Mucosa of descending colon (tissue), 3 donors: ENCODE data around the gene IRF8. TPM values are rescaled to one million over a fixed set of nuclear protein-coding genes. Genes with fewer than 3 reads are reported as not detected.

ENCODE experiments used
- ATAC-seq: fragments of 200-7000 bp; cut with Tn5 transposase; one replicate; pipeline ENCODE4 v1.9.1; 2020; ENCODE audit warnings: mild to moderate bottlenecking, moderate library complexity
- DNase-seq, 3 donors: peaks; one replicate each; pipeline ENCODE4 v3.0.0-alpha.2; 2020
- H3K36me3 ChIP-seq: fragments of 200-600 bp; one replicate; pipeline ENCODE4 v1.8.0; 2021; ENCODE audit warnings: low read depth, mild to moderate bottlenecking
- H3K4me1 ChIP-seq: fragments of 200-600 bp; one replicate; pipeline ENCODE4 v1.8.0; 2021; ENCODE audit warnings: low read depth, mild to moderate bottlenecking
- H3K4me3 ChIP-seq: fragments of 200-600 bp; one replicate; pipeline ENCODE4 v1.8.0; 2021; ENCODE audit warnings: mild to moderate bottlenecking
- H3K9me3 ChIP-seq: fragments of 200-600 bp; one replicate; pipeline ENCODE4 v1.8.0; 2021; ENCODE audit warnings: mild to moderate bottlenecking
- intact Hi-C, 2 donors: fragments of 100-400 bp; cut with DNase I in 1 of 2; cut with micrococcal nuclease in 1 of 2; formaldehyde crosslinking; loops; one replicate each; pipeline versions ENCODE4 v1.11.0 to v1.11.1; 2022; cut with DNase I, micrococcal nuclease
- total RNA-seq, 3 donors: library from RNA; stranded (reverse); fragmentation: NEBNext Ultra II Directional in 2 of 3; extraction: Animal tissue kit (Norgen Biotek cat#: 25700) in 2 of 3; gene quantifications; one replicate each; pipeline versions ENCODE4 v1.2.1 to v1.2.4, GENCODE V29; 2021 to 2023
- TF ChIP-seq, protein P1 (sequence below): fragments of 200-600 bp; IDR thresholded peaks from one replicate; pipeline ENCODE4 v1.8.0; 2022; ENCODE audit warnings: antibody characterized with exemption, mild to moderate bottlenecking
- donor health status: DM: no; HTN: no; CAD: no; lungs with moderate emphysema.
- donor health status: DM: no; HTN: no; CAD: no.
- donor health status: DM: no; HTN: yes; CAD: no.

IRF8 gene
- total RNA-seq, 3 donors from 2014 or later = 28.8 to 55.8 (median 36.5) TPM

DNA sequence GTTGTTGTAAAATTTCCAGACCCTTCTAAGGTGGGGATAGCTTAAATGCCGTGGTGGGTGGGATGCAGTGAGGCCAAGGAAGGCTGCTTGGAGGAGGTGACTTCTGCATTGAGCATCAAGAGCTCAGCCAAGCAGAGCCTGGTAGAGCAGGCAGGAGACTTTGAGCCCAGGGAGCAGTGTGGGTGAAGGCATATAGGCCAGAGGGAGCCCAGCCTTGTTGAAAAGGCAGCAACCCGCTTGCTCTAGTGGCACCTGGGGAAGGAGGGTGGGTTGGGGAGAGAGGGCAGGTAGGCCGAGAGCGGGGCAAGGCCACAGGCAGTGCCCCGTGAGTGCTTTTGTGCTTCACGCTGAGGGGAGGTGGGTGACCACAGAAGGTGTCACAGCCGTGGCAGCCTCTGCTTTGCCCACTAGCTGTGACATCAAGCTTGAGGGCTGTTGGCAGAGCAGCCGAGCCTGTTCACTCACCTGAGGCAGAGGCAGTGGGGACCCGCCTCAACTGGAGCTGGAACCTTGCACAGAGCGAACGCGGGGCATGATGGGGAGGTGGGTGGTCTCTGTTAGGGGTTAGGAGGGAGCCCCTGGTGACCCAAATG, 56.1 kb downstream of the IRF8 start:
- ATAC-seq (no peak), DNase-seq (peak in 1 of 3 donors; percentile 40)
- TF ChIP-seq, protein P1, sequence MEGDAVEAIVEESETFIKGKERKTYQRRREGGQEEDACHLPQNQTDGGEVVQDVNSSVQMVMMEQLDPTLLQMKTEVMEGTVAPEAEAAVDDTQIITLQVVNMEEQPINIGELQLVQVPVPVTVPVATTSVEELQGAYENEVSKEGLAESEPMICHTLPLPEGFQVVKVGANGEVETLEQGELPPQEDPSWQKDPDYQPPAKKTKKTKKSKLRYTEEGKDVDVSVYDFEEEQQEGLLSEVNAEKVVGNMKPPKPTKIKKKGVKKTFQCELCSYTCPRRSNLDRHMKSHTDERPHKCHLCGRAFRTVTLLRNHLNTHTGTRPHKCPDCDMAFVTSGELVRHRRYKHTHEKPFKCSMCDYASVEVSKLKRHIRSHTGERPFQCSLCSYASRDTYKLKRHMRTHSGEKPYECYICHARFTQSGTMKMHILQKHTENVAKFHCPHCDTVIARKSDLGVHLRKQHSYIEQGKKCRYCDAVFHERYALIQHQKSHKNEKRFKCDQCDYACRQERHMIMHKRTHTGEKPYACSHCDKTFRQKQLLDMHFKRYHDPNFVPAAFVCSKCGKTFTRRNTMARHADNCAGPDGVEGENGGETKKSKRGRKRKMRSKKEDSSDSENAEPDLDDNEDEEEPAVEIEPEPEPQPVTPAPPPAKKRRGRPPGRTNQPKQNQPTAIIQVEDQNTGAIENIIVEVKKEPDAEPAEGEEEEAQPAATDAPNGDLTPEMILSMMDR = no peak
- Histone ChIP-seq H3K9me3 (no peaks in the 10 kb centered on the region), H3K4me3 (no peak overlapping the region), H3K36me3 (no peaks in the 10 kb centered on the region), H3K4me1 (peaks cover 6% of the 10 kb centered on the region)
- intact Hi-C loops = no loop called here

DNA sequence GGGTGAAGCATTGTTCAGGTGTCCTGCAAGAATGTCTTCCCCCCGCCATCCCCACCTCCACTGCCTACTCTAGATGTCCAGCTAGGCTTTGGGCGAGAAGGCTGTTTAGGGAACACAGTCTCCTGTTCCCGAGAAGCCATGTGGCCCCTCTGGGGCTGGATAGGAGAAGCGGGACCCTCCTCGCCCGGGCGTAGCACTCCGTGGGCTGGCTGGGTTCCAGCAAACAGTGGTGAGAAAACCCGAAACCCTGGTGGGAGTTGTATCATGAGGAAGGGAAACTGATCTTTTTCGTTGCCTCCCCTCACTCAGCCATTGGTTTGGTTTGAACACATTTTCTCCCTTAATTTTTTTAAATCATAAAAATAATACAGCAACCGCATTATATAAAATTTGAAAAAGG, 56.6 kb downstream of the IRF8 start:
- Histone ChIP-seq H3K9me3 (no peaks in the 10 kb centered on the region), H3K4me1 (peaks cover 6% of the 10 kb centered on the region), H3K36me3 (no peaks in the 10 kb centered on the region), H3K4me3 (no peak overlapping the region)
- TF ChIP-seq, protein P1 = no peak
- DNase-seq = peak in 1 of 3 donors; percentile 29
- intact Hi-C loops = no loop called here
- no peak for ATAC-seq

DNA sequence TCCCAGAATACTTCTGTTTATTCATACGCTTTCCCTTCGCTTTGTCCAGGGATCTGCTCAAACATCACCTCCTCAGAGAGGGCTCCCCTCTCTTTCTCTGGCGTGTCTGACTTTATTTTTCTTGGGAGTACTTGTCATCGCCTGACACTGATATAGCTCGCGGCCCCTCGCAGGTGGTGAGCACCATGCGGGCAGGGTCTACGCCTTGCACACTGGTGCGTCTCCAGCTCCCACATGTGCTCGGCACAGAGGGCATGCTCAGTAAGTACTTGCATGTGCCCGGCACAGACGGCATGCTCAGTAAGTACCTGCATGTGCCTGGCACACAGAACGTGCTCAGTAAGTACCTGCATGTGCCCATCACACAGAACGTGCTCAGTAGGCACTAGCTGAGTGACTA, 57.5 kb downstream of the IRF8 start:
- Histone ChIP-seq H3K4me3 (no peak overlapping the region), H3K4me1 (peaks cover 6% of the 10 kb centered on the region), H3K36me3 (no peaks in the 10 kb centered on the region), H3K9me3 (no peaks in the 10 kb centered on the region)
- TF ChIP-seq, protein P1 = no peak
- intact Hi-C loops = no loop called here
- DNase-seq (peak in 1 of 3 donors; percentile 31), ATAC-seq (no peak)

DNA sequence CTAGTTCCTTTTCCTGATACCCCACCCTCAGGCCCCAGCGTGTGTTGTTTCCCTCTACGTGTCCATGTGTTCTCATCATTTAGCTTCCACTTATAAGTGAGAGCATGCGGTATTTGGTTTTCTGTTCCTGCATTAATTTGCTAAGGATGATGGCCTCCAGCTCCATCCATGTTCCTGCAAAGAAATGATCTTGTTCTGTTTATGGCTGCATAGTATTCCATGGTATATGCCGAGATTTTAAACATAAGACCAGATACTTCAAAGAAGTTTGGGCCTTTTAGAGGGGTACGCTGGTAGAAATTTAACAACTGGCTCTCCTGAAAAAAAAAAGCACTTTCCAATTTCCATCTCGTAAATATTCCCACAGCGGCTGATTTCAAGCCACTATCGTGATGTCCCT, 59.8 kb downstream of the IRF8 start:
- ATAC-seq (no peak), DNase-seq (peak in 1 of 3 donors; percentile 3)

DNA sequence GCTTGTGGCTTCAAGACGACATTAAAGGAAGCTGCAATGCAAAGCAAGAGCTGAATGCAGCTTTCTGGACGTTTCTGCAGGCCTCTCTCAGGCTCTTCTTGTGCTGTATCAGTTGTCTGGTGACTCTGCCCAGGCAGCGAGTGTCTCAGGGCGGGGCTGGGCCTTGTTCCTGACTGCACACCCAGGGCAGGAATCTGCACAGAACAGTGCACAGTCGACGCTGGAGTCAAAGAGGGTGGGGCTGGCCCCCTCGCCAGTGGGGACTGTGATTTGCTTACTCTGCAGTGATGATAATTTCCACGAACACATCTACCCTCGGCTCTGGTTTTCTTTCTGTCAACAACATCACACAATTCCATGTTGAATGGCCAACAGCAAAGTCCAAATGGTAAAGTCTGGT, 60.7 kb downstream of the IRF8 start:
- no peak overlapping the region for H3K4me3 ChIP-seq
- peak; percentile 84 for ATAC-seq
- no peaks in the 10 kb centered on the region for H3K9me3 ChIP-seq
- peak; percentile 57 to 73 (median 67) for DNase-seq
- intact Hi-C loops = no loop called here
- TF ChIP-seq, protein P1 = no peak
- peaks cover 6% of the 10 kb centered on the region for H3K4me1 ChIP-seq
- no peaks in the 10 kb centered on the region for H3K36me3 ChIP-seq

More for the DNA sequence above, 59.8 kb downstream of the IRF8 start:
- H3K4me1 ChIP-seq = peaks cover 6% of the 10 kb centered on the region
- H3K36me3 ChIP-seq = no peaks in the 10 kb centered on the region
- no peaks in the 10 kb centered on the region for H3K9me3 ChIP-seq
- intact Hi-C loops = no loop called here
- no peak overlapping the region for H3K4me3 ChIP-seq
- TF ChIP-seq, protein P1 = no peak
